Activated CD4-positive, alpha-beta T cell treated with anti-CD3 and anti-CD28 coated beads, Interleukin-2, amount 50 U/mL, for 4 hours (primary cell): ENCODE data around the gene HARS2.
"Not testable (repeated sequence)": the region's sequence is repeated elsewhere in the genome, so short reads cannot be mapped to it uniquely, and the experiment has no call there.

ENCODE experiments used
- DNase-seq, 2 experiments: peaks; one replicate each; pipeline ENCODE4 v3.0.0-alpha.2; 2020

The HARS2 gene, protein sequence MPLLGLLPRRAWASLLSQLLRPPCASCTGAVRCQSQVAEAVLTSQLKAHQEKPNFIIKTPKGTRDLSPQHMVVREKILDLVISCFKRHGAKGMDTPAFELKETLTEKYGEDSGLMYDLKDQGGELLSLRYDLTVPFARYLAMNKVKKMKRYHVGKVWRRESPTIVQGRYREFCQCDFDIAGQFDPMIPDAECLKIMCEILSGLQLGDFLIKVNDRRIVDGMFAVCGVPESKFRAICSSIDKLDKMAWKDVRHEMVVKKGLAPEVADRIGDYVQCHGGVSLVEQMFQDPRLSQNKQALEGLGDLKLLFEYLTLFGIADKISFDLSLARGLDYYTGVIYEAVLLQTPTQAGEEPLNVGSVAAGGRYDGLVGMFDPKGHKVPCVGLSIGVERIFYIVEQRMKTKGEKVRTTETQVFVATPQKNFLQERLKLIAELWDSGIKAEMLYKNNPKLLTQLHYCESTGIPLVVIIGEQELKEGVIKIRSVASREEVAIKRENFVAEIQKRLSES

DNA sequence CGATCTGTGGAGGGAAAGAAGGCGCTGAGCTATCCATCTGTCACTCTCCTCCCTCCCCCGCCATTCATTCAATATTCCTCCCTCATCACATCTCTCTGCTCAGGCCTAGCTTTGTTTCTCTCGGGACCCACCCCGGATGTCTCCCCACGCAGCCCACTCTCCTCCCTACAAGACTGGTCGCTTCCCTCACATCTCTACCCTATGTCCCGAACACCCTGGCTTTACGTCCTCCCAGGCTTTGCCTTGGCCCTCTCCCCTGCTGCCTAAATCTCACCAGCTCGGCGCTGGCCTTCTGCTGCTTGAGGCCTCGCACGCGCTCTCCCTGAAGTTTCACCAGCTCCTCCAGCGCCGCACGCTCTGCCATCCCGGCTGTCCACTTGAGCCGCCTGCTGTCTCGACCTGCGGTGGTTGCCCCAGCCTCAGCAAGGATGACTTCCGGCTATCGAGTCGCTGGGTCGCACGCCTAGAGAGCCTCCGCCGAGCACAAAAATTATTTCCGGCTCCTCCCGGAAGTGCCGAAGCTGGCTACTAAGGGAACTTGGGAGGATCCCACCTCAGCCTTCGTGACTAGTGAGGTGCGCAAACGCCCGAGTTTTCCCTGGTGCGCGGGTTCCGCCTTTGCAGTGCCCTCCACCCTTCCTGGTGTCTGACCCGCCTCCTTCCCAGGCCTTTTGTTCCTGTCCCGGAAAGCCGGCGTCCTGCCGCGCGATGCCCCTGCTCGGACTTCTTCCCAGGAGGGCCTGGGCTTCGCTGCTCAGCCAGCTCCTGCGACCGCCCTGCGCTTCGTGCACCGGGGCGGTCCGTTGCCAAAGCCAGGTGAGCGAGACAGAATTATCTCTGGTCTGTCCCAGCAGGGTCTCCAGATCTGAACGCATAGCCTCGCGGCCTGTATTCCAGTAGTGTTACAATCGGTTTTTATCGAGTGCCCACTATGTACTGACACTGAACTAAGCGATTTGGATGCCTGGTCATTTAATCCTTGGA, at the start of gene HARS2, which contains the start of gene HARS1:
Gene HARS2, plus strand, starts transcription at position 515 of the 984 bp plus-strand sequence. Its CDS starts 194 bp downstream, at position 709.
Gene HARS1, minus strand, starts transcription at position 430 of the 984 bp plus-strand sequence. Its CDS starts 66 bp downstream, at position 364.
- DNase-seq = peak; percentile 64 to 71

DNA sequence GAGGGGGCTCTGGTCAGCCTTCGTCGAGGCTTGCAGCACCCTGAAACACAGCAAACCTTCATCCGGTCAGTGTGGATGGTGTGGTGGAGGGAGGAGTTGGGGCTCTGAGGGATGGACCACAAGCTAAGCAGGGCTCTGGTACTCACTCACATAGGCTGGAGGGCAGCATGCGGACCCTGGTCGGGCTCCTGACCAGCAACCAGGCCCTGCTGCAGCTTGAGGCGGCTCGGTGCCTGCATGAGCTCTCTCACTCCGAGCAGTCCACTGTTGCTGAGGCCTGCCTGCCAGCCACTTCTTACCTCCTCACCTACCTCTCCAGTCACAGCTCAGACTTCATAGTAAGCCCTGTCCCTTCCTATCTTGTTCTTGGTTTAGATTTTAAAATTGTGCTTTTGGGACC, 49.5 kb upstream of the HARS2 start:
- no peak for DNase-seq

DNA sequence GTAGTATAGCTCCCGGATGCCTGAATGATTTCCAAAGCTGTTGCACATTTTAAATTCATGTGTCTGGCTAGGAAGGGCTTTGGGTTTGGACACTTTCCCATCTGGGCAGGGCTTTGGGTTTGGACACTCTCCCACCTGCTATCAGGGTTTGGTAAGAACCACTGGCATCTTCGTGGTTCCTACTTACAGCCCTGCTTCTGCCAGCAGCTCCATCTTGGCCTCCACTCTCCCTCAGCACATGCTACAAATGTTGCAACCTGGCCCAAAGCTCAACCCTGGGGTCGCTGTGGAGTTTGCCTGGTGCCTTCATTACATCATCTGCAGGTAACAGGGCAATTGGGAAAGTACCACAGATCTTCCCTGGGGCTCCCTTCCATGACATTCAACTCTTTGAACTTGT, 48.5 kb upstream of the HARS2 start:
- no peak for DNase-seq

DNA sequence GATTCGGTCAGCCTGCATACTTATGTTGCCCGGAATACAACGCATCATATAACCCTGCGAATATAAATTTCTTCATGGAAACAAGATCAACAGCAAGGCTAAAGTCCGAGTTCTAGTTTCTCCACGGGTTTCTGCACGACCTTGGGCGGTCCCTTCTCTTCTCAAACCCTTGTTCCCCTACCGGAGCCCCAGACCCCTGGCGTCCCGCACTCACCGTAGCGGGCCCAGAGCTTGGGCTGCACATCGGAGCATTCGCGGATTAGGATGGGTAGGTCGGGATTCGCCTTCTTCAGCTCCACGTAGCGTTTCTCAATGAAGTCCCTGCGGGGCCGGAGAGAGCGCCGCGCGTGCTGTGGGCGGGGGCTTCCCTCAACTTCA, 44.2 kb upstream of the HARS2 start:
- DNase-seq = no peak

DNA sequence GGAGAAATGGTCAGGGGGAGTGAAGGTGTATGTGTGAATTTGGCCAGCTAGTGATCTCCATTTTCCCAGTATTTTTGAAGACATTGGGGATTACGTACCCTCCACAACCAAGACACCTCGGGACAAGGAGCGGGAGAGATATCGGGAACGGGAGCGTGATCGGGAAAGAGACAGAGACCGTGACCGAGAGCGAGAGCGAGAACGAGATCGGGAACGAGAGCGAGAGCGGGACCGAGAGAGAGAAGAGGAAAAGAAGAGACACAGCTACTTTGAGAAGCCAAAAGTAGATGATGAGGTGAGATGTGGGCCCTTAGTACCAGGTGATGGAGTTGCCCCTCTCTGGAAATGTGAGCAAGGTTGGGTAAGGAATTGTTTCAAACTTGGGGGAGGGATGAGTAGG, 32.4 kb upstream of the HARS2 start:
- DNase-seq = no peak

DNA sequence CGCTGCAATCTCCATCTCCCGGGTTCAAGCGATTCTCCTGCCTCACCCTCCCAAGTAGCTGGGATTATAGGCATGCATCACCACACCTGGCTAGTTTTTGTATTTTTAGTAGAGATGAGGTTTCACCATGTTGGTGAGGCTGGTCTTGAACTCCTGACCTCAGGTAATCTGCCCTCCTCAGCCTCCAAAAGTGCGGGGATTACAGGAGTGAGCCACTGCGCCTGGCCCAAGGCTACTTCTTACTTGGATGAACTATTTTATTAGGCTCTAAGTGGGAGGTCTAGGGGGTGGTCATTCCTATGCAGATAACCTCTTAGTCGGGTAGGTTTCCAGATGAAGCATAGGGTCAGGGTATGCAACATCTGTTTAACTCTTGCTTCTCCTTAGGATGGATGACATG, 30.9 kb upstream of the HARS2 start:
- DNase-seq = not testable (repeated sequence)

DNA sequence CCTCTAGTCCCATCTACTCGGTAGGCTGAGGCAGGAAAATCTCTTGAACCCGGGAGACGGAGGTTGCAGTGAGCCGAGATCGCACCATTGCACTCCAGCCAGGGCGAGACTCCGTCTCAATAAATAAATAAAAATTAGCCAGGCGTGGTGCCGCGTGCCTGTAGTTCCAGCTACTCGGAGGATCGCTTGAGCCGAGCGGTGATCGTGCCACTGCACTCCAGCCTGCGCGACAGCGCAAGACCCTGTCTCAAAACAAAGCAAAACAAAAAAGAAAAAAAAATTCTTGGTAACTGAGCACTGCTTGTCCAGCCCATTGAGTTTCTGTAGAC, 27.3 kb upstream of the HARS2 start:
- DNase-seq = no peak

DNA sequence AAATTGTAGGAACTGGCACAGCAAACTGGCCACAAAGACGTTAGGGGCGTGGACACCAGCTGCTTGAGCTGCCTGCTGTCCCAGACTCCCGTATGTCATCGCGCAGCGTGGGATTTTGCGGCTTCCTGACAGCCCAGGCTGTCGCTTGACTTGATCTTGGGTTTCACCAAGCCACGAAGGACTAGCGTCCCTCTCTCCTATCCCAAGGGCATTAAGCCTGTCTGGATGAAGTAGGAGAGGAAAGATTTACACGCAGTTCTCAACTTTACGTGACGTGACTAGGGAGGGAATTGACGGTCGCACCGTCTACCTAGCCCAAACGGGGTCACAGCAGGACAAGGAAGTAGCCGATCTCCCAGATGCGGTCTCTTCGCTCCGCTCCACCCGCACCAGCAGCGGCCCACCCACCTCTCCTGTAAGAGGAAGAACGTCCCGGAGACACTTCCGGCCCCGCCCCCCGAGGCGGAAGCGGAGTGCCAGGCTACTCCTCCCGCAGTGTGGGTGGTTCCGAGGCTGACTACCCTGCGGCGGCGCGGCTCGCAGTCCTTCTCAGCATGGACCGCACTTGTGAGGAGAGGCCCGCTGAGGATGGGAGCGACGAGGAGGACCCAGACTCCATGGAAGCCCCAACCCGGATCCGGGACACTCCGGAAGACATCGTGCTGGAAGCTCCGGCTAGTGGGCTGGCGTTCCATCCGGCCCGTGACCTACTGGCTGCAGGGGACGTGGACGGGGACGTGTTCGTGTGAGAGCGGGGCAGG, 26.7 kb upstream of the HARS2 start, which contains the start of gene WDR55:
Gene WDR55, plus strand, starts transcription at position 546 of the 761 bp plus-strand sequence. Its CDS starts 9 bp downstream, at position 555.
- DNase-seq = peak; percentile 94

DNA sequence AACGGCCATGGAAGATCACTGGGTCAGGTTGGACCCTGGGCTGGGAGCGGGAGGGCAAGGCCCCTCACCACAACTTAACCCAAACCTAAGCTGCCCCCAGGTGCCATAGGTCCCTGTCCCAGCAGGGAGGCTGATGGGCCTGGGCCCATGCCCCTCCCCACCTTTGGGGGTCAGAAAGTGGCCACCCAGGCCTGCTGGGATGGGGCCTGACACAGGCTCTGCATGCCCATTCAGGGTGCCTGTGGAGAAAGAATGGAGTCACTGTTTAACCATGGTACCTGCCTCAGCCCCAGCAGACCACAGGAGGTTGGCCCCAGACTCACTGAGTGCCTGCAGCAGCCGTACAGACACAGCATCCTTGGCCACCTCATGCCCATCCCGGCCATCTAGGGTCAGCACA, 20.2 kb upstream of the HARS2 start:
- not testable (repeated sequence) for DNase-seq

DNA sequence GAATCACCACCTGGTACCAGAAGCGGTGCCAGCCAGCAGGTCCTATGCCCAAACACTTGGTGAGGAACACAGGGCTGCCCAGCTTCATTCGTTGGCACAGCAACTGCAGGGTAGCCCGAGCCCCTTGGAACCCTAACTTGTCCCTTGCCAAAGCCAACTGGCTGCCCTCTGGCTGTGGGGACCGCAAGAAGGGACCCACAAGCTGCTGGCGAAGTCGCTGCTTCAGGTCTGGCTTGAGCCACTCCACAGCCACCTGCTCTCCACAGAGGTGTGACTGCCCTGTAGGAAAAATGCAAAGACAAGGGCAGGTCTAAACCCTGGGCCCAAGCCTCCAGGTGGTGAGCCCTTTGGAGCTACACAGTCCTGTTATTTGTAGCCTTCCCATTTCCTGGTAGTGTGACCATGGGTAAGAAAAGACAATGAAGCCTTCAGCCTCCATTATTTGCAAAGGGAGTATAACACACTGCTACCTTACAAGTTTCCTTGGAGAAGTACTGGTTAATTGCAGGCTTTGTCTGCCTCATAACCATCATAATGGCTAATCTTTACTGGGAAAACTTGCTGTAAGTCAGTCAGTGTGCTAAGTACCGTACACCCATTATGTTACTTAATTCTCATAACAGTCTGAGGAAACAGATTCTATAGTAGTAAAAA, 19.7 kb upstream of the HARS2 start:
- no peak for DNase-seq

DNA sequence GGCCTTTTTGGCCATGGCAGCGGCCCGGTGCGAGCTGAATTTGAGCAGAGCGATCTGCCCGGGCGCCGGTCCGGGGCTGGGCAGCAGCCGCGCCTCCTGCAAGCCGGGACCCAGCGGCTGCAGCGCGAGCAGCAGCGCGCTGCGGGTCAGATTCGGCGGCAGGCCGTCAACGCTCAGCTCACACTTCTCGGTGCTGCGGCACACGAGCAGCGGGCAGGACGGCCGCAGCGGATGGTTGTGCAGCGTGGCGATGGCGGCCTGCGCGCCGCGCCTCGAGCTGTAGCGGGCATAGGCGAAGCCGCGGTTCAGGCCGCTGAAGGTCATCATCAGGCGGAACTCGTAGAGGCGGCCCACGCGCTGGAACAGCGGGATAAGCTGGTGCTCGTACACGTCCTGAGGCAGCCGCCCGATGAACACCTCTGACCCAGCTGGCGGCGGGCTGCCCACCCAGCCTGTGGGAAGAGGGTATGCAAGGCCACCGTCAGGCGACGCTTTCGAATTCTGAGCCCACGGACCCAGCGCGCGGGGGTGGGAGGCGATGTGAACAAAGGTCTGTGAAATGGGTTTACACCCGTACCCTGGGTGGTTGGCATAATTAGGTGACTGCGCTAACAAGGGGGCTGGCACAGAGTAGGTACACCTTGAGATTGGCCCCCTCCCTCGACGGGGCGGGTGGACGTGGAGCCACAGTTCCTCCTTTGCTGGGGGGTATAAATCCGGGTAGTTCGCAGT, 18.6 kb upstream of the HARS2 start:
- no peak for DNase-seq

DNA sequence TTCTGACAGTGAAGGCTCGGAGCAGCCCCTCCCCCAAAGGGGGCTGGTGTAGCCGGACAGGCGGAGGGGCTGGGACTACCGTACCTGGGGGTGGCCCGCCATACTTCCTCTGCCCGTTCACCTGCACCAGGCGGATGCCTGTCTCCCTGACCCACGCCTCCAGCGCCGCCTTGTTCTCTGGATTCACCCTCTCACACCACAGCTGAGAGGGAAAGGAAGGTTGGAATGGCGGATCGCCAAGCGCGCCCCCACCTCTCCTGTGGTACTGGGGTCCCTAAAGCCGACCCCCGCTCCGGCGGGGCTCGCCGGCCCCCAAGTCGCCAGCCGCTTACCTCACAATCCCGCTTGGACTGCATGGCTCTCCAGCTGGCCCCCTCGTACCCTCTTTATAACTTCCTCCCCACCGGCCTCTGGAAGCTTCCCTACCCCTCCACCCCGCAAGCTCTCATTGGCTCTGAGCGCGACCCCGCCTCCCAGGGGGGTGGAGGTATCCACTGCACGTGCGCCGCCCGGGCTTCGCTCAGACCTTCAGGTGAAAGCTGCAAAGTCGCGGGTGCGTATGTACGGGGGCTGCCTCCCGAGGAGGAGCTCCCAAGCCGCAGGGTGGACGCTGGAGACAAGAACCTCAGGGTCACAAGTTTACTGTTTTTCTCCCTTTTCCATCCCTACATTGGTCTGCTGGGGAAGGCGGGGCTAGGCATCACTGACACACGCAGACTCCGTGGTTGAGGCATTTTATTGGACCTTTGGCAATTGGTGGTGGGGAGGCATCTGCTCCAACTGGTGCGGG, 17.9 kb upstream of the HARS2 start, which contains the start of gene DND1:
Gene DND1, minus strand, starts transcription at position 390 of the 790 bp plus-strand sequence. Its CDS starts 34 bp downstream, at position 356.
- DNase-seq = no peak

DNA sequence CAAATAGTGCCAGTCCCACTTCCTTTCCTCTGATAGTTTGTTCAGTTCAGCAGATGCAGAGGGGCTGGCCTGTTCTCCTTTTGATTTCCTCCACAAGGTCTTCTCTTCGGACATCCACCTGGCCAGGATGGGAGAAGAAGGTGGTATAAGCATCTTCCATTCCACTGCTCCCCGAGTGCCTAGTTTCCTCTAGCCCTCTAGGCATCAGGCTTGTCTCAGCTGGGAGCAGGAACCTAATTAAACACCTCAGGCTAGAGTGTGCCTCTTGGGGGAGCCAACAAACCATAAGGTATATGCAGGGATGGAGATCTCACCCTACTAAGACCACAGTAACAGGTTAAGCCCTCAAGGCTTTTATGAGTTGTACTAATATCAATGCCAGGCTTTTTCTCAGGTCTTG, 17.0 kb upstream of the HARS2 start:
- no peak for DNase-seq

DNA sequence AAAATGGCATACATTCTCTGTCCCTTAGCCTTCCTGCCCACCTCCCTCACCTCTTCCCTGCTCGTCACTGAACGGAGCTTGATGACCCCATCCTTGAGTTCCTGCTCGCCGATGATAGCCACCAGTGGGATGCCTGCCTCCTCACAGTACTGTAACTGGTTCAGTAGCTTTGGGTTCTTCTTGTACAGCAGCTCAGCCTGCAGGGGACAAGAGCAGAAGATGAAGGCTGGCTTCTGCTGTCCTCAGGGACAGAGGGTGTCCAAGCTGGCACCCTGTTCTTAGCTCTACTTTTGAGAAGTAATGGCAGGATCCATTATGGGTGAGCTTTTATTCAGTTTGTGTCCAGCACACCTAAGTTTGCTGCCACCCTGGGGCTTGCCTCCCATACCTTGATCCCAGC, 16.6 kb upstream of the HARS2 start:
- DNase-seq = no peak

DNA sequence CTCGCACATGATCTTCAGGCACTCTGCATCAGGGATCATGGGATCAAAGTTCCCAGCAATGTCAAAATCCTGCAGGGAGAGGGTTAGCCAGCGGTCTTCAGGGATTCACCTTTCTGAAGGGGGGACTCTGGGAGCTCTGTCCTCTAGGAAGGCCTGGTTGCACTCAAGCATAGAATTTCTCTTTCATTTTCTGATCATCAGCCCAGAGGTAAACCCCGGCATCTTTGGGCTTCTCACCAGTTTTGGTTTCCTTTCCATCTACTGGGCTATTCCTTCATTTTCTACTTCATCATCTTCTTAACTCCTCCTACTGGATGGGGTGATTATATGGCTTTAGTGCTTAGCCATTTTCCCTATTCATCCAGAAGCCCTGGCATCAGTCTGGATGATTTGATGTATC, 13.3 kb upstream of the HARS2 start:
- no peak for DNase-seq

DNA sequence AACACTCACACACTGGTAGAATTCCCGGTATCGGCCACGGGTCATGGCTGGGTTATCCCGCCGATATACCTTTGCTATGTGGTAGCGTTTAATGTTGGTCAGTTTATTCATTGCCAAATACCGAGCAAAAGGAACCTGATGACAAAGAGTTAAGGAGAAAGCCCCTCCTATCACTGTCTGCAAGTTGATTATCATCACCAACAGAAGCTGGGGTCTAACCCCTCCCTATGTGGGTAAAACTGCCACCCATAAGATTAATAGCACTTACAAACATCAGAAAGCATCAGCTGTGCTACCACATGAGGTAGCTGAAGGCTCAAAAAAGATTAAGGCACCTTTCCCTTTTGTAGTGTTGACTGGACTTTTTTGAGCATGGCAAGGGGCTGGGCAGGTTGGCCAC, 12.3 kb upstream of the HARS2 start:
- DNase-seq = no peak

DNA sequence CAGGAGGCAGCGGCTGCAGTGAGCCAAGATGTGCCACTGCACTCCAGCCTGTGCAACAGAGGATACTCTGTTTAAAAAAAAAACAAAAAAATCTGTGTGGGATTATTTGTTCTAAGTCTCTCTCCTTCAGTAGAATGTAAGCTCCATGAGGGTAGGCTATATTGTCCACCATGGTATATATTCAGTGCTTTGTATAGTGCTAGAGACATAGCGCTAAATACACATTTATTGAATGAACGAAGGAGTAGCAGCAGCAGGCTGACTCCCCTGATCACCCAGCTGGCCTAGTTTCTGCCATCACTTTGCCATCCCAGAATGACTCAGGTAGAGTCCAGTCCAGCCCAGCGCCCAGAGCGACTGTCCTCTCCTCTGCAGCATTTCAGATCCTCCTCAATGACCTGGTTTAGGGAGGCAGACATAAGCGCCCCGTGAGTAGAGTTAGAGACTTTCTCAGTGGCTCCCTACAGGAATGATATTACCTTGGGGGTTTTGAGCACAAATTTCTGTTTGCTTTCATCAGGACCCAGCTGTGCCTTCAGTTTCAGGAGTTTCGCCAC, 801 bp upstream of the HARS2 start:
- DNase-seq = no peak

DNA sequence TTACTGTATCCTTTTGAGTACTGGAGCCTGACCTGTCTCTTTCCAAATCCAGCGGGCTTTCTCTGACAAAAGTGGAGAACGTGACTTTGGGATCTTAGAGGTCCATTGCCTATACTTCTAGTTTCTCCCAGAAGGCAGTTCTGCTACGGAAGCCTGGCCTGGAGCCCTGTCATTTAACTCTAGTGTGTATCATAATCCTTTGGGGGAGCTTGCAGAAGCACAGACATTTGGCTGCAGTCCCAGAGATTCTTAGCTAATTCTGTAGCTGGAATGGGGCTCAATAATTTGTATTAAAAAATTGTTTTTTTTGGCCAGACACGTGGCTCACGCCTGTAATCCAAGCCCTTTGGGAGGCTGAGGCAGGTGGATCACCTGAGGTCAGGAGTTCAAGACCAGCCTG, 3.0 kb downstream of the HARS2 start:
- no peak for DNase-seq

DNA sequence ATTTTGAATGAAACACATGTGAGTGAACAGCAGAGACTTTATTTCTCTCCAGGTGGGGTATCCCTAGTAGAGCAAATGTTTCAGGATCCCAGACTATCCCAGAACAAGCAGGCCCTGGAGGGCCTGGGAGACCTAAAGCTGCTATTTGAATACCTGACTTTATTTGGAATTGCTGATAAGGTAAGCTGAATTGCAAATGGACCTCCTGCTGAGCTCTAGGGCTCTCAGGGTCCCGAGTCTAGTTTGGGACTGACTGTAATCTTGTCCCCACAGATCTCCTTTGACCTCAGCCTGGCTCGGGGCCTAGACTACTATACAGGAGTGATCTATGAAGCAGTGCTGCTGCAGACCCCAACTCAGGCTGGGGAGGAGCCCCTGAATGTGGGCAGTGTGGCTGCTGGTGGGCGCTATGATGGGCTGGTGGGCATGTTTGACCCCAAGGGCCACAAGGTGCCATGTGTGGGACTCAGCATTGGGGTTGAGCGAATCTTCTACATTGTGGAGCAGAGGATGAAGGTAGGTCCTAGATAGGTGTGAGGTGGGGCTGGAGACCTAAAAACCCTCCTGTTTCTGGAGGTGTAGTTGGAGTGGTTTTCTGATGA, 5.7 kb downstream of the HARS2 start:
- no peak for DNase-seq
